ENCODE measurements around the gene MGAT4B.
"Not testable (repeated sequence)": the region's sequence is repeated elsewhere in the genome, so short reads cannot be mapped to it uniquely, and the experiment has no call there.

The MGAT4B gene

DNA sequence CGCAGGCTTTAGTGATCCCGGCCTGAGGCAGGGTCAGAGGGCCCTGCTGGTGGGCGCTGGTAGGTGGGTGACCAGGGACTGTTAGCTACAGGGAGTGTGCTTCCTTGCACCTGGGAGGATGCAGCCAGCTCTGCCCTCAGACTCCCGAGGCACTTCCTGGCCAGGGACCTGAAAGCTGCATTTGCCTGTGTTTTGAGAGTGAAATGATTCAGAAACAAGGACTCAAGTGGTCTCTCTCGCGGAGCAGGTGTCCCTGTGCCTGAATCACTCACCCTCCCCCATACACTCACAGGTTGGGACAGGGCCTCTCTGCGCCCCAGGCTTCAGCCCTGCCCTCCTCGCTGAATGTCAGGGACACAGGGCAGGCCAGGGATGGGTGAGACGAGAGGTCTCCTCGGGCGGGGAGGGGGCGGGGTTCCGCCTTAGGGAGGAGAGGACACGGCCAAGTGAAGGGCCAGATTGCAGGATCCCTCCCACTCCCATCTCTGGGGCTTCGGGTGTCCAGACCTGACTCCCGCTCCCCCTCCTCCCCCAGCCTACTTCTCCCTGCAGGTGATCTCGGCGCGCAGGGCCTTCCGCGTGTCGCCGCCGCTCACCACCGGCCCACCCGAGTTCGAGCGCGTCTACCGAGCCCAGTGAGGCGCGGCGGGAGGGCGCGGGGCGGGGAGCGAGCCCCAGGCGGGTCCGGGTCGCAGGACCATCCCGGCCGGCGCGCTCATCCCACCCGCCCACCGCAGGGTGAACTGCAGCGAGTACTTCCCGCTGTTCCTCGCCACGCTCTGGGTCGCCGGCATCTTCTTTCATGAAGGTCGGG, 11.4 kb downstream of the MGAT4B start:
- DNase-seq (ENCODE audit: low spot score): no peak

DNA sequence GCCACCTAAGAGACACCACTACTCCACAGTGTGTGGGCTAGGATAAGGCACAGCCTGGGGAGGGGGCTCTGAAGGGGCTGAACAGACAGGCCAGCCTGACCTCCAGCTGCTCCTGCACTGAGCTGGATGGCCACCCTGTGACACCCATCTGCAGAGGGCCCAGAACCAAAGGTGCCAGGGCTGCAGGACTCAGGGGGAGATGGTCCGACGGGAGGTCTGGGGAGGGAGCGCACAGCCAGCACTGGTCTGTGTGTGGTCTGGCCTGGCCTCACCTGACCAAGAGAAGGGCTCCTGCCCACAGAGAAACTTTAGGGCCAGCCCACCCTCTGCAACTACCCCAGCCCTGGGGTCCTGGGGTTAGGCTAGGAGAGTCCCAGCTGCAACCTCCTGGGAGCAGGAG, 12.1 kb downstream of the MGAT4B start:
- DNase-seq (ENCODE audit: low spot score): no peak

DNA sequence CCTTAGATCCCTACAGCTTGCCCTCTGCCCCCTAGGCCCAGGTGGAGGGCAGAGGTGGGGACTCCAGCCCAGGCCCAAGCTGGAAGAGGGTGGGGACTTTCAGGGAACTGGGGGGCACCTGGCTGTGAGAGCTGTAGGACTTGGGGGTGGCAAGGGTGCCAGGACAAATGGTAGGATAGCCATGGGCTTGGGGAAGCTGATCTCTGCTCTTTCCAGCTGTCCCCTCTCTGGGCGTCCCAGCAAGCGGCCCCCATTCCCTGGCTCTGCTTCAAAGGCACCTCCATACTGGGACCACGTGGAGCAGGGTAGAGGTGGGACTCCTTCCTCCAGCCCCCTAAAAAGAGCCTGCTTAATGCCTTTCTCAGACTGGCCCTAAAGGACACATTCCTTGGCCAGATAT, 12.5 kb downstream of the MGAT4B start:
- no peak for DNase-seq (ENCODE audit: low spot score)

DNA sequence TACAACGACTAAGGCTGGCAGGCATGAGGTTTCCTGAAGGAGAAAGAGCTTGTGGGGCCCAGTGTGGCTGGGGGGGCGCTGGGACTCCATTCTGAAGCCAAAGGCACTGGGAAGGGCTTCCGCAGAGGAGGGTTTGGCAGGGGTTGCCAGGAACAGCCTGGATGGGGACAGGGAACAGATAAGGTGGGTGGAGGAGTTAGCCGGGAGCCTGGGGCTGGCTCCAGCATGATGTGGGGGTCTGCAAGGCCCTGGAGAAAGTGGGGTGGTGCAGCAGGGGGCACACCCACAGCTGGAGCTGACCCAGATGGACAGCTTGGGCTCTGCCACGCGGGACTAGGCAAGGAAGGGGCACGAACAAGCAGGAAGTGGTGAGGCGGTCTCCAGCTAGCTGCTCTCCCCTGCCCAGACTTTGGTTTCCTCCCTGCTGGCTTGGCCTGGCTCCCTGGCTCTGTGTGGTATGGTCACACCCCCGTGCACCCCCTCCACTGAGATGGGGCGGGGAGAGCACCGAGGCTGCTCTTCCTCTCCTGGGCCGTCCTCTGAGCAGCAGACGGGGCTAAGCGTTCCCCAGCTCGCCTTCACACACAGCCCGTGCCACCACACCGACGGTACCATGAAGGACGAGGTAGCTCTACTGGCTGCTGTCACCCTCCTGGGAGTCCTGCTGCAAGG, 13.1 kb downstream of the MGAT4B start, which contains the start of gene LTC4S:
TSS of gene LTC4S (plus strand) at position 519 of the 672 bp plus-strand sequence. CDS start at position 614, 95 bp downstream.
- peak; percentile 57 for DNase-seq (ENCODE audit: low spot score)

DNA sequence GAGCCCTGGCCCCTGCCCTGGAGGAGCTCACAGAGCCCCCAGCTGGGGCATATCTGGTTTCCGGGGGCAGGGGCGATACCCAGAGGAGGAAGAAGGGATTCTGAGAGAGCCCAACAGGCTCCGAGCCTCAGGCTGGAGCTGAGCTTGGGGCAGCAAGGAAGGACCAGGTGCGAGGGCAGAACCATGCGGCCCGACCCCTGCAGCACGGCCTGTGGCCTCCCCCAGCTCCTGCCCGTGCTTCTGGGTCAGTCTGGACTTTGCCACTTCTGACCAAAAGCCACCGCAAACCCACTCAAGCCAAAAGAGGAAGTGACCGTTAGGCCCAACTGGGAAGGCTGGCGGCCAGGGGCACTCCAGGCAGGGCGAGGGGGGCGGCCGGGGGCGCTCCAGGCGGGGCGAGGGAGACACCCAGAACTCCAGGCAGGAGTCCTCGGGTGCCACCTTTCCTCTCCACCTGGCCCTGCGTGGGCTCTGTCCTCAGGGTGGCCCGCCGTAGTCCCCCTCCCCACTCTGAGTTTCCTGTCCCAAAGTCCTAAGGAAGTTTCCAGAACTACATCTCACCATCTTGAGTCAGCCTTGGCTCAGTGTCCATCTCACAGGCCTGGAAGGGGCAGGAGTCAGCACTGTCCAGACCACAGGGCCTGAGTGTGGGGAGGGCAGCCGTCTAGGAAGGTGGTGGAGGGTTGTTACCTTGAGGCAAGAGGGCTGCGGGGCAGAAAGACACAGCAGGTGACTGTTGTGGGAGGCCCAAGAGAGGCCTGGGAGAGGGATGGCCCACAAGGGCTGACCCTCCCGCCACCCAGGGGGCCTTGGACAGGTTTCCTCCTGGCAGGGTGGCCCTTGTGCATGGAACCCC, 13.8 kb downstream of the MGAT4B start:
- no peak for DNase-seq (ENCODE audit: low spot score)

DNA sequence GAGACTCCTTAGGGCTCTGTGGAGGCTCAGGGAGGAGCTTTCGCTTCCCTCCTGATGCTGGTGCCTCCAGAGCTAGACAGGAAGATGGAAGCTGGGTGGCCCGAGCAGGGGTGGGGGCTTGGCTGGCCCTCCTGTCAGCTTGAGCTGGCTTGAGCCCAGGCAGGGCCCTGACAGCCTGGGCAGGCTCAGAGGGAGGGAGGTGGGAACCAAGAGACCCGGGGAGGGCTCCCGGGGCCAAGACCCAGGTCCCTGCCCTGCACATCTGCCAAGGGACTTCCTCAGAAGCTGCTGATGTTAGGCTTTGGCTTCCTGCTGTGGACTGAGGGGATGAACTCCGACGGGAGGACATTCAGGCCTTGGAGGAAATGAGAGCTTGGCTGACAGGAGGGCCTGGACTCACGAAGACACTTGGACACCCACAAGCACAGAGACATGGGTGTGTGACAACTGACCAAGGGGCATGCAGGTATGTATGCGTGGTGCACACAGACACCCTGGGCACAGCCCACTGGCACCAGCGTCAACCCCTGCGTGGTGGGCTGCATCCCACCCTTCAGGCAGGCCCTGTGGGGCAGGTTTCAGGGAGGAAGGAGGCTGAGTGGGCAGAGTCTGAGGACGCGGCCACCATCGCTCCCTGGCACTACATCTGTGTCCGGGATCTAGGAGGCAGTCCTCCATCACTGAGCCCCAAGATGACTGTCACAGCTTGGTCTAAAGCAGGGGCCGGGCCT, 14.6 kb downstream of the MGAT4B start:
- DNase-seq (ENCODE audit: low spot score): no peak

DNA sequence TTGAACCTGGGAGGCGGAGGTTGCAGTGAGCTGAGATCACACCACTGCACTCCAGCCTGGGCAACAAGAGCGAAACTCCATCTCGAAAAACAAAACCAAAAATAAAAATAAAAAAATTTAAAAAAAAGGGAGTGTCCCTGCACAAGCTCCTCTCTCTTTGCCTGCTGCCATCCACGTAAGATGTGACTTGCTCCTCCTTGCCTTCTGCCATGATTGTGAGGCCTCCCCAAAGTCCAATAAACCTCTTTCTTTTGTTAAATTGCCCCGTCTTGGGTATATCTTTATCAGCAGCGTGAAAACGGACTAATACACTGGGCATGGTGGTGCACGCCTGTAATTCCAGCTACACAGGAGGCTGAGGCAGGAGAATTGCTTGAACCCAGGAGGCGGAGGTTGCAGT, 17.4 kb downstream of the MGAT4B start:
- not testable (repeated sequence) for DNase-seq (ENCODE audit: low spot score)

DNA sequence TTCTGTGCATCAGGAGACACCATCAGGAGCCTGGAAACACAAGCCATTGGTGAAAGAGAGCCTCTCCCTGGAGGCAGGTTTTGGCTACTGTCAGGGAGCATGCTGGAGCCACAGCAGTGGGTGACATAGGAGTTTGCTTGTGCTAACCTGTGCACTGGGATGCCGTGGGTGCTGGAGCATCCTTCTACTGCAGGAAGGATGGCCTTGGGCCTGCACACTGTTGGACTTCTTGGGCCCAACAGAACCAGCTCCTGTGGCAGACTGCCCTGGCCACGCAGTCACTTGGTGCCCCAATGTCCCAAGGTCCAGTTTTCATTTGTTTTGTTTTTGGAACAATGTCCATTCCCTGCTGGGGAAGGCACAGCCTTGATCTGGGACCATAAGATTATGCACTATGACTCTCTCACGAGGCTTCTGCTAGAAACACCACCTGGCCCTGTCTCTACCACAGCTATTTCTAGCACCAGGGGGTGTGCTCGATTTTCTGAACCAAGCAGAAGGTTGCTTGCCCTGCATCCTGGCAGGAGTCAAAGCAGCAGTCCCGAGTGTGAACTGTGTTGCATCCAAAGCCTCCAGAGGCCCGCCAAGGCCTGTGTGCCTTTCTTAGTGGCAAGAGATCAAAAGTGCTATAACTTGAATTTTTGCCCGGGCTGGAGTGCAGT, 18.3 kb downstream of the MGAT4B start:
- DNase-seq (ENCODE audit: low spot score): no peak

DNA sequence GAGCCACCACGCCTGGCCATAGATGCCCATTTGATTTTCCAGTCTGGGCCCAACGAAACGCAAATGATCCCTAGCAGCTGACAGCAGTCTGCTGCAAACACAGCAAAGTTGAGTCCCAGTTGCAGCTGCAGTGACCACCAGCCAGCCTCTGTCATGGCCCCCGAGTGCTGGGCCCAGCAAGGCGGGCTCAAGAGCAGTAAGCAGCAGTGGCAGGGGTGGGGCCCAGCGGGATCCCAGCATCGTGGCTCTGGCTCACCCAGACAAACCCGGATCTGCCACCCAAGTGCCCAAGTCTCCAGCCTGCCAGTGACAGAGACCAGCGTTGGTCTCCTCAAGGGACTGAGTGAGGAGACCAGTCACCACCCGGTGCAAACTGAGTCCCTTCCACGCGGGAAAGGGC, 19.8 kb downstream of the MGAT4B start:
- DNase-seq (ENCODE audit: low spot score): no peak

DNA sequence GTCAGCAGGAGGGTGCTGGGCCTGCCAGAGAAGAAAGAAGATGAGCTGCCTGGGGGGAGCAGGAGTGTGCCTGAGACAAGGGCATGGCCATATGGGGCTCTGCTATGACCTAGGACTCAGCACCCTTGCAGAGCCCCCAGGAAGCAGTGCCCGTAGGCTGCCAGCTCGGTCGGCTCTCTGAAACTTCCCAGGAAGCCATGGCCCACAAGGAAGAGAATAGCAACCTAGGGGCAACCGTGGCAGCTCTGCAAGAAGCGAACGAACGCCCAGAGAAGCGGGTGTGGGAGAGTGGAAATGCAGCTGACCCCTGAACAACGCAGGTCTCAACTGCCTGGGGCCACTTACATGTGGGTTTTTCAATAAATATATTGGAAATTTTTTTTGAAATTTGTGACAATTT, 23.5 kb downstream of the MGAT4B start:
- no peak for DNase-seq (ENCODE audit: low spot score)

DNA sequence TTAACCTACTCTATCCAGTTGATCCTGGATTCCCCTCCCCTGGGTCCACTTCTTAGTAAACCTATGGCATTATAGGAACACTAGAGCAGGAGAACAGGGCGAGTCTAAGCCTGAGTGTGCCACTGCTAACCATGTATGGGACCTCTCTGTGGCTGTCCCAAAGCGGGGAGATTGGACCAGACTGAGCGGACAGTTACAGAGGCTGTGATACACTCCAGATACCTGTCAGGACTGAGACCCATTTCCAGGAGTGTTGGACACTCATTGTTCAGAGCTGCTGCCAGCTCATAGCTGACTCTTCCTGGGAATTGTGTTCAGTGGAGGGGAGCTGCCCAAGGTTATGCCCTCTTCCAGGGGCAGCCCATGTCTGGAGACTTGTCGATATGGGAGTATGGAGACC, 24.8 kb downstream of the MGAT4B start:
- DNase-seq (ENCODE audit: low spot score): no peak

DNA sequence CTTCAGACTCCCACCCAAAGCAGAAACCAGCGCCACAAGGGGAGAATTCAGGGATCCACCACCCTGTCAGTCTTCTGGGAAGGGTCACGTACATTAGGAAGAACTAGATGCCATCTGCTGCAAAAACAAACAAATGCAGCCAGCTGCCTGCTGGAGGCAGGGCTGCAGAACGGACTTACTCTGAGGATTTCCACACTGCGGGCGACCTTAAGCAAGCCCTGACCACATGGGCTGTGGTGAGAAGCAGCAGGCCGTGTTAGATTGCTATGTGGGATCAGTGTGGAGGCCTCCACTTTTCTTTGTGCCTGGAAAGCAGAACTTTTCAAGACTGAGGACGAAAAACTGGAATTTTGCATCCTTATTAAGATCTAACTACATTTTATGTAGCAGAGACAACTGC, 26.3 kb downstream of the MGAT4B start:
- DNase-seq (ENCODE audit: low spot score): no peak

DNA sequence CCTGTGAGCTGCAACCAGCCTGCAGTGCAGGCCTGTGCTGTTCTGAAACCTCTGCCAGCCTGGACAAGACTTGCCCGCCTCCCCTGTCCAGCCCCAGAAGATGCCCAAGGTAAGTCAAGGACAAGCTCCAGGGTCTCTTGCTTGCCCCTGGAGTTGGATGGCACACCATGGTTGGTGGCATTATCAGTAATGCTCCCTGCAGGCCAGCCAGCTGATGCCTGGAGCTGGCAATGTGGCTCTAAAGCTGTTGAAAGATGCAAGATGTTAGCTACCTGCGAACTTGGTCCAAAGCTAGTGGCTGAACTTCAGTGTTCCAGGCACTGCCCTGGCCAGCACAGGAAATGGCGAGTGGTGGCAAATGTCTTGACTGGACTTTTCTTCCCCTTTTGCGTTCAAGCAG, 26.8 kb downstream of the MGAT4B start:
- no peak for DNase-seq (ENCODE audit: low spot score)

DNA sequence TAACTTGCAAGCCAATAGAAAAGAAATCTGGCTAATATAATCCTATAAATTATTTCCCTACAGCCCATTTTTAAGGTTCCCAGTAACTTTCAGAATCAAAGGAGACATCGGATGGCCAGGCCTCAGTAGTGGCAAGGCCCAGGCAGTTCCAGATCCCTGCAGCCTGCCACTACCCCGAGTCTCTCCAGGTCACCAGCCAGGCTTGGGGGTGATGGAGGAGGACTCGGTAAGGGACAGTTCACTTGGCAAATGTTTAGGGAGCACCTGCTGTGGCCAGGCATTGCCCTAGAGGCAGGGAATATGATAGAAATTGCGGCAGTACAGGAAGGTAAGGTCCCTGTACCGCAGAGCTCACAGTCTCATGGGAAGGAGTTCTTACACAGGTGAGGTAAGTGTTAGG, 28.1 kb downstream of the MGAT4B start:
- DNase-seq (ENCODE audit: low spot score): no peak

DNA sequence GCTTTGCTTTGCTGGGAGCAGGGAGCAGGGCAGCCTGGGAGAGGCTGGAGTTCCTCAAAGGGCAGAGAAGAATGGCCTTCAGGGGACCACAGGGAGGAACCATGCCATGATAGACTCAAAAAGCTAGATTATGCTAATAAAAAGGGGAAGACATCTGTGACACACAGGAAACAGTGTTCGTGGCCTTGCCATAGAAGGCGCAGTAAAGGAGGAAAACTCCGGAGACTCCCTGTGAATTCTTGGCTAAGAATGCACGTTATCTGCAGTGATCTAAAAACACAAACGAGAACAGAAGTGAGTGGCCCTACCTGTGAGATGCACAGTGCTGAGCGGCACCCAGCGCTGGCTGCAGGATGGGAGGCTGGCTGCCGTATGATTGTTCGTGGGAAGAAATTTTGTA, 28.8 kb downstream of the MGAT4B start:
- DNase-seq (ENCODE audit: low spot score): no peak

DNA sequence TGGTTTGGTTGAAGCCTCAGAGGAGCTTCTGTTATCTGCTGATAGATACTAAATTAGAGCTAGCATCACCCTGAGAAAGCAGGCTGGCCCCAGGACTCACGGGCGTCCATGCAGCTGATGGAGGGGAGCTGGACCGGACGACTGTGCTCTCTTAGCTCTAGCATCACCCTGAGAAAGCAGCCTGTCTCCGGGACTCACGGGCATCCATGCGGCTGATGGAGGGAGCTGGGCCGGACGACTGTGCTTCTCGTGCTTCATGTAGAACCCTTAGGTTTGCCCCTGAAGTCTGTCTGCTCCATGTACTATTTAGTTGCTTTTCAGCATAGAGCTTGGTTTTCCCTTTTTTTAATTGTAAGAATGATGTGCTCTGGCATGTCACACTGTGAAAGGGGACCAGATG, 29.2 kb downstream of the MGAT4B start:
- DNase-seq (ENCODE audit: low spot score): no peak

DNA sequence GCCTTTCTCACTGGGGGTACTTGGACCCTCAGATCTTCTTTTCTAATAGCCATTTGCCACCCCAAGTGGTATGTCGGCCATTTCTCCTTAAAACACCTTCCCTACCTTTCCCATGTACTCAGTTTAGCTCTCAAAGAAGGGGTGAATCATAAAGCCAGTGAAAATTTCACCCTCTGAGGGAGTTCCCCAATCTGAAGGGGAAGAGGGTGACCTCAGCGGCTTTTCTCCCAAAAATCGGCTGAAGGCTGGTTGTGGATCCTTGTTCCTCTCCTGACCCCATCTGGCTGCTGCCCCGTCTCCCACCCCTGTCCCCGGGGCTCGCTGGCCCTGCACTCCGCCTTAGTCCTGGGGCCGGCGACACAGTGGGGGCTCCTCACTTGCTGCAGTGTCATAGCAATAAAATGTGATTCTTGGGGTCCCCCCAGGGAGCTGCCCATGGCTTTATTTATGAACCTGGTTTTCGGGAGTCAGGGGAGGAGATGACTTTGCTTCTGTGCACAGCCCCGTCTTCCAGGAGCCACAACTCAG, 30.2 kb downstream of the MGAT4B start:
- no peak for DNase-seq (ENCODE audit: low spot score)

DNA sequence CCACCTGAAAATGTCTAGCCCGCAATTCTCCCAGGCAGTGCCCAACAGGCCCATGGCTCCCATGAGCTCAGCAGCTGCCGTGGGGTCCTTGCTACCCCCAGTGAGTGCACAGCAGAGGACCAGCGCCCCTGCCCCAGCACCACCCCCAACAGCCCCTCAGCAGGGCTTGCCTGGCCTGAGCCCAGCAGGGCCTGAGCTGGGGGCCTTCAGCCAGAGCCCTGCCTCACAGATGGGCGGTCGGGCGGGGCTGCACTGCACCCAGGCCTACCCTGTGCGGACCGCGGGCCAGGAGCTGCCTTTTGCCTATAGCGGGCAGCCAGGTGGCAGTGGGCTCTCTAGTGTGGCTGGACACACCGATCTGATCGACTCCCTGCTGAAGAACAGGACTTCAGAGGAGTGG, 32.2 kb downstream of the MGAT4B start:
- no peak for DNase-seq (ENCODE audit: low spot score)

DNA sequence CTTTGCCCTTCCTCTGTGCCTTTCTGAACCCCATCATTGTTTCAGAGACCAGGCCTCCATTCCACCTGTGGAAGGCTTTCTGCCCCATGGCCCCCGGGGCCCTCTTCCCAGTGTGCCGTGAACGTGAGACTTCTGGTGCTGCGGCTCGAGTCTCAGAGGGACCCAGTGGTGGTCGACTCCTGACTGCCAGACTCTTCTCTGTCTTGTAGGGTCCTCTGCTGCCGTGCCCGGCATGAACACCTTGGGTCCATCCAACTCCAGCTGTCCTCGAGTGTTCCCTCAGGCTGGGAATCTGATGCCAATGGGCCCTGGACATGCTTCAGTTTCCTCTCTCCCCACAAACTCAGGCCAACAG, 33.0 kb downstream of the MGAT4B start:
- no peak for DNase-seq (ENCODE audit: low spot score)

DNA sequence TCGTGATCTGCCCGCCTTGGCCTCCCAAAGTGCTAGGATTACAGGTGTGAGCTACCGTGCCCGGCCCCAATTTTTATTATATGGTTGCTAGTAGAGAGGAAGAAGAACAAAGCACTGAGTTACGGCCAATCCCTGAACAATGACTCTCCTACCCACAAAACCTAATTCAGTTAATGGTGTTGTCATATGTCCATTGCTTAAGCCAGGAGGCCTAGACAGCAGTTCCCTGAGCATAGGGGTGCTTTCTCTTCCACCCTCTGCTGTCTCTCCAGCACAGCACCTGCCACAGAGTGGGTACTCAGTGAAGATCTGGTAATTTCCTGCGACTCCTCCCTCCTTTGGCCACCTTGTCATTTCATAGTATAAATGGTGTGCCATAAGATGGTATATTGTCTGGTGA, 34.3 kb downstream of the MGAT4B start:
- no peak for DNase-seq (ENCODE audit: low spot score)

DNA sequence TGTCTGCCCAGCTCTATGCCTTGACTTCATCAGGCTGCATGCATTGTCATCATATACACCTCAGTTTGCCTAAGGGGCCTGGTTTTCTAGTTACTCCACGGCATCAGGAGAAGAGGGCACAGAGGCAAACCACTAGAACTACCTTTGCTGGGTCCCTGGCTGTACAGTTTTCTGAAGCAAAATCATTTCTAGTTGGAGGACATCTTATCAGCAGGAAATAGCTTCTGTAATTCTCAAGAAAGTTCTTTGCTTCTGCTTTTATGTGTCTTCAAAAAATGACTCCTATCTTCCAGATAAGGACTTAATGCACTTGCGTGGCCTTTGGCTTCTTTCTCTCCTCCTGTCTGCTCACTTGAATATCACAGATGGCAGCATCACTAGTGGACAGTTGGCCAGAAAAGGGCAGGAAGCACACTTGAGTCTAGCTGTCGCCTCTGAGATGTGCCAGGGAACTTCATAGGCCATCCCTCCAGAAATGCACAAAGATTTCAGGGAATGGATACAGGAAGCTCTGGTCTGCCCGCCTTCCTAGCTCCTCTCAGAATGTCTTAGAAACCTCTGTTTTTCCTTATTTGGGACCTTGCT, 35.3 kb downstream of the MGAT4B start:
- no peak for DNase-seq (ENCODE audit: low spot score)
